Activated T-cell treated with anti-CD3 and anti-CD28 coated beads for 1 hour (primary cell): ENCODE measurements around the gene BTD.

Source experiments
- DNase-seq: peaks from one replicate; pipeline ENCODE4 v3.0.0-alpha.2; 2020; ENCODE audit warnings: low read depth

Gene BTD, protein sequence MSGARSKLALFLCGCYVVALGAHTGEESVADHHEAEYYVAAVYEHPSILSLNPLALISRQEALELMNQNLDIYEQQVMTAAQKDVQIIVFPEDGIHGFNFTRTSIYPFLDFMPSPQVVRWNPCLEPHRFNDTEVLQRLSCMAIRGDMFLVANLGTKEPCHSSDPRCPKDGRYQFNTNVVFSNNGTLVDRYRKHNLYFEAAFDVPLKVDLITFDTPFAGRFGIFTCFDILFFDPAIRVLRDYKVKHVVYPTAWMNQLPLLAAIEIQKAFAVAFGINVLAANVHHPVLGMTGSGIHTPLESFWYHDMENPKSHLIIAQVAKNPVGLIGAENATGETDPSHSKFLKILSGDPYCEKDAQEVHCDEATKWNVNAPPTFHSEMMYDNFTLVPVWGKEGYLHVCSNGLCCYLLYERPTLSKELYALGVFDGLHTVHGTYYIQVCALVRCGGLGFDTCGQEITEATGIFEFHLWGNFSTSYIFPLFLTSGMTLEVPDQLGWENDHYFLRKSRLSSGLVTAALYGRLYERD

DNA sequence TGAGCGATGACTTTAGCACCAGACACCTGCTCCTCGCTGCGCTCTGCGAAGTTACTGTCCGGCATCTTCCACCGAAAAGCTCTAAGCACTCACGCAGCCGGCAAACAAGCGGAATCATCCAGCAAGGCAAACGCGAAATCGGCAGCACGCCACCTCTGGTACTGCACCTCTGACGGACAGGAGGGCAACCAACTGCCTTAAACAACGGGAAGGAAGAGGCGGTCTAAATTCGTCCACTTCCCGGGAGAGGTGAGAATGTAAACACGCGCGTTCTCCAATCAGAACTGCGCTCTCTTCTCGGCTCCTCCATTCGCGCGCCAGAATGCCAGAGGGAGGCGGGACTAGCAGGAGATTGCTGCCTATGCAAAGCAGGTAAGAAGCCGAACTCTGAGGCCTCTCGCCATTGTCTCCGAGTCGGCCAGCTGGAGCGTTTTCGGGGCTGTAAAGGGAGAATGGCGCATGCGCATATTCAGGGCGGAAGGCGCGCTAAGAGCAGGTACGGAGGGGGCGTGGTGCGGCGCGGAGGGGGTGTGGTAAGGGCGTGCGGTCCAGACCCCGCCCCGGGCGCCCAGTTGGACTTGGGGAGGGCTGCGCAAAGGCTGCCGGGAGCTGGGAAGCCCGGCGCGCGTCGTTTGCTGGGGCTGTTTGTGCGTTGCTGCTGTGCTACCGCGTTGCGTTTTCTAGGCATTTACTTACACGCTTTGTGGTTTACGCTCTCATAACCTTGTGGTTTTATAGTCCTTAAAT lies at the start of gene BTD, which contains the start of gene HACL1:
Gene BTD, plus strand, starts transcription at position 347 of the 747 bp plus-strand sequence. CDS start 33,695 bp downstream, outside the sequence.
Gene HACL1, minus strand, starts transcription at position 171 of the 747 bp plus-strand sequence. Its CDS starts 106 bp downstream, at position 65.
- peak; percentile 98 for DNase-seq

DNA sequence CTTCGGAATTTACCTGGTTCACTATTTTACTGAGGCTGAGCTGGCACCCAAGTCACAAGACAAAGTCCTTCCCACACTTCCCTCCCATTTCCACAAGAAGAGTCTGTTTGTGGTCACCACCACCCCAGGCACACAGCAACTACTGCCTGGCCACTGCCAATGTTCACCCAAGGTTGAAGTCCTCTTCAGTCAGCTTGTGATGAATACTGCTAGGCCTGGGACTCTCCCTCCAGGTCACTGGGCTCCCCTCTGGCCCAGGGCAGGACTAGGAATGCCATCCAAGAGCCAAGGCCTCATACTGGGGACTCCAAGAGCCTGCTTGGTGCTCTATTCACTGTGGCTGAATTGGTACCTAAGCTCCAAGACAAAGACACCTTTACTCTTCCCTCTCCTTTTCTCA lies 49.6 kb upstream of the BTD start:
- DNase-seq: no peak

DNA sequence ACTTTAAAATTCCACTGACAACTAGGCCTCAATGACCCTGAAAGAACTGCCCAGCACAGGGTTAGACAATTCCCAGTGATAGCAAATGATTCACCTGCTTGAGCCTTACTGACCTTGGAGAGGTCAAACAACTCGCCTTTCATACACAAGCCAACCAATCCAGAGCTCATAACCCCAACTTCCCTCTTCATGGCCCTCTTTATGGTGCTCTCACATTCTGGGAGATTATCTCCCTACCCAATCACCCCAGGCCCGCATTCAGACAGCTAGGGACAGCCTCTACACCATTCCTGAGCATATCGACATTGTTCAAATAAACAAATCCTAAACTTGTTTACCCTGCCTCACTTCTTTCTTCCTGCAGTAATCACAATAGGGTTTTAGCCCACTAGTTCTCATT lies 47.8 kb upstream of the BTD start:
- DNase-seq: no peak

DNA sequence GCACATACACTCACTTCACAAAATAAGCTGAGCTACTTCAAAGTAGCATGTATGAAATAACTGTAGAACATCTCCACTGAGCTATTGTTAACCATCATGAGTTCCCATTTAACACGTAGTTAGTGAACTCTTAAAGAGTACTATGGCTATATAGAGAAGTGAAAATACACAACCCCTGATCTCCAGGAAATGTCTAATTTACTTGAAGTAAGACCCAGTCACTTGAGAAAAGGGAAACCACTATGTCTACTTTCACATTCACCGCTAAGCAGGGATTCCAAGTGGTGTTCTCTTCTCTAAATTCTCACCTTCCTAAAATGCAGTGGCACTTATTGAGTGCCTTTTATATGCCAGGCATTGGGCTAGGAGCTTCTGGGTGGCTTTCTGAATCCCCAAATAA lies 45.0 kb upstream of the BTD start:
- DNase-seq: no peak

DNA sequence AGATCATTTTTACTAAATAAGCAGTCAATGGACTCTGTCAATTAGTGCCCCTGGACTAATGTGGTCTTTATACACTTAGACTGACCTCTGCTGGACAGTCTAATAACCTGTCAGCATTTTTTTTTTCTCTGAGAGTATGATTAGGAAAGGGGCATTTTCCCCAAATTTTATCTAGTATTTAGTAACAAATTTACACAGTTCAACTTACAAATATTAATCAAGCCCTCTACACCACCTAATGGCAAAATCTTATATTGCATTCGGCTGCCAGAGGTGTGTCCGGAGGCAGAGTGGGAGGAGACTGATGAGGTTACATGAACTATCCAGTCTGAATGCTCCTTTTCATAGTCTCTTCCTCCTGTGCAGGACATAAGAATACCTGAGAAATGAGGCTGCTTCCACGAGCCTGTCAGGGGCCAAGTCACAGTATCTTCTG lies 44.0 kb upstream of the BTD start:
- peak; percentile 7 for DNase-seq

DNA sequence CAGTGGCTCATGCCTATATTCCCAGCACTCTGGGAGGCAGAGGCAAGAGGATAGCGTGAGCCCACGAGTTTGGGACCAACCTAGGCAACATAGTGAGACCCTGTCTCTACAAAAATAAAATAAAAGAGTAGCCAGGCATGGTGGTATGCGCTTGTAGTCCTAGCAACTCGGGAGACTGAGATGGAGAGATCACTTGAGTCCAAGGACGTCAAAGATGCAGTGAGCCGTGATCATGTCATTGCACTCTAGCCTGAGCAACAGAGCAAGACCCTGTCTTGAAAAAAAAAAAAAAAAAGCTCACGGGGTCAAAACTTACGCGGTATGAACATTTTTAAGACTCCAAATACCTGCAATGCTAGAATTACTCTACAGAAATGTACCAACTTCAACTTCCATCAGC lies 43.0 kb upstream of the BTD start:
- no peak for DNase-seq

DNA sequence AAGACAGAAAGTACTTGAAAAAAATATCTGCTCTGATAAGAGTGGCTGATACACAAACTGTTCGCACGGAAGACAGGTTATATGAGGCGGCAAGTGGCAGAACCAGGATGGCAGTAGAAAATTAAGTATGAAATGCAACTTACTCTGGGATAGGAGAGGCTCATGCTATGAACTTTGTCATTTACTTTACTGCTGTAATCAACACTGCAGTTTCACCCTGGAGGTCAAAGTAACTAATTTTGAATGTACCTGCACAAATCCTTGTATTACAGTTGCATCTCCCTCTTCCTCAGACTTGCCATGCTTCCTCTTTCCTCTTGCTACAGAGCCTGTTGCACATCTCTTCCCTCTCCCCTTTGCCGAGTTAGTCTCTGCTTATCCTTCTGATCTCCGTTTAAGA lies 39.0 kb upstream of the BTD start:
- DNase-seq: no peak

DNA sequence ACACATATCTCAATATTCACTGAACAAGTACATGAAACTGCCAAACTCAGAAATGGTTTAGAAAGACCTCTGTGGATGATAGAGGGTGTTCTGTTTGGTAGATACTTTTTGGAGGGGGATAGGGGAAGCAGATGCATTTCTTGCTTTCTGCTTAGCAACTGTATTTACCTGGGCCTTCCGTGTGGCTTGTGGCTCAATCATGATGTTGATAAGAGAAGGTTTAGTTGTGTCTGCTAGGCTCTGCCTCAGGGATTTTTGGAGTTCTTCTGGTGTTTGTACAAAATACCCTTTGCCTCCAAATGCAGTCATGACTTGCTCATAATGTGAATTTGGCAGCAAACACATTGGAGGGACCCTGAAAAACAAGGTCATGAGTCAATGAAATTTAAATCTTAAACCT lies 38.4 kb upstream of the BTD start:
- DNase-seq: no peak

DNA sequence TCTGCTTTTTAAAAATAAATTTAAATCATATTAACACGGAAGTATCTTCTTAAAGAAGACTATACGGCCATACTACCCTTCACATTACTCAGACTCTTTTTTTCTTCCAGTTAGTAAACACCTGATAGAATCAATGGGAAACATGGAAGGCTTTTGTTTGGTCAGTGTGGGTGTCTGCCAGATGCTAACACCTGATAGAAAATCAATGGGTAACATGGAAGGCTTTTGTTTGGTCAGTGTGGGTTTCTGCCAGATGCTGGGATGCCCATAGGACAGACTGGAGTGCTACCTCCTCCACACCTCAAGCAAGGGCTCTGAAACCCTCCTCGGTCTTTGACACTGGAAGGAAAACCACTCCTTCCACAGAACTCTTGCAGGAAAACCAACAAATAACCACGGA lies 29.4 kb upstream of the BTD start:
- DNase-seq: no peak

DNA sequence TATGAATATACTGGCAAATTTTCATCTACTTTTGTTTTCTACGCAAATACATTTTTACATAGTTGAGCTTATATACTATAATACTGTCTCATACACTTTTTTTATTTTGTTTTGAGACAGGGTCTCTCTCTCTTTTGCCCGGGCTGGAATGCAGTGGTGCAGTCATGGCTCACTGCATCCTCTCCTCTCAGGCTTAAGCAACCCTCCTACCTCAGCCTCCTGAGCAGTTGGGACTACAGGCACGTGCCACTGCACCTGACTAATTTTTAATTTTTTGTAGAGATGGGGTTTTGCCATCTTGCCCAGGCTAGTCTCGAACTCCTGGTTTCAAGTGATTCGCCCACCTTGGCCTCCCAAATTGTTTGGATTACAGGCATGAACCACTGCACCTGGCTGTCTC lies 26.1 kb upstream of the BTD start:
- DNase-seq: no peak

DNA sequence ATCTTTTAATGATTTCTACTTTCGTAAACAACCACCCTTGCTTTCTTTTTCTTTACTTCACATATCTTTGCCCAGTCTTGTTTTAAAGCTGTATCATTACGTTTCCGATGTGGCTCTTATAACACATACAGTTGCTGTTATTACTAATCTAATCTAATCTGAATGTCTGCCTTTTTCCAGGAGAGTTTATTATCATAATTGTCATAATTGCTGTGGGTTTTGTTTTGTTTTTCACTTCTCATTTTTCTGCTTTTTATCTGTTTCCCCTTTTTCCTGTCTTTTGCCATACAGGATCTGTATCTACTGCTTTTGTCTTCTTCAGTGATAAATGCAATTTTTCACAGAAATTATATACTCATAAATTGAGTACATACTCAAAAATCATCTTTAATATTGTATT lies 25.1 kb upstream of the BTD start:
- DNase-seq: no peak

DNA sequence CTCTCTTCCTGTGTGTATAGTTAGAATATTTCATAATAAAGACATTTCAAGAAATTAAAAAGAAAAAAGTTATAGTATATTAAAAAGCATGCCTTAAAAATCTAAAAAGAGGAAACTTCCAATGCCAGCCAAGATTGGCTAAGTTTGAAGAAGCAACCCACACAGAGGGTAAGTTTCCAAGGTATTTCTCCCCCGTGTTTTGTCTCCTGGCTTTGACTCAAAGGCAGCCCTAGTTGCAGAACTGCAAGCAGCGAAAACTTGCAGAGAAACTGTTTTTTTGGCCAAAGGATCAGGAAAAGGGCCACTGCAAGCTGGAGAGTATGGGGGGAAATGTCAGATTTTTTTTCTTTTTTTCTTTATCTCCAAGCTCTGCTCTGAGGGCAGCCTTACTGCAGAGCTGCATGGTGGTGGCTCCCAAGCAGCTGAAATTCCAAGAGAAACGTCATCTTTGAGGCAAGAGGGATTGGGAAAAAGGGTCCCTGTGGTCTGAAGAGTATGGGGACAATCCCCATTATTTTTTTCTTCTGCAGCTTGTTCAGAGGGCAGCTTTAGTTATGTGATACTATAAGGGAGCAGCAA lies 23.2 kb upstream of the BTD start:
- DNase-seq: no peak

DNA sequence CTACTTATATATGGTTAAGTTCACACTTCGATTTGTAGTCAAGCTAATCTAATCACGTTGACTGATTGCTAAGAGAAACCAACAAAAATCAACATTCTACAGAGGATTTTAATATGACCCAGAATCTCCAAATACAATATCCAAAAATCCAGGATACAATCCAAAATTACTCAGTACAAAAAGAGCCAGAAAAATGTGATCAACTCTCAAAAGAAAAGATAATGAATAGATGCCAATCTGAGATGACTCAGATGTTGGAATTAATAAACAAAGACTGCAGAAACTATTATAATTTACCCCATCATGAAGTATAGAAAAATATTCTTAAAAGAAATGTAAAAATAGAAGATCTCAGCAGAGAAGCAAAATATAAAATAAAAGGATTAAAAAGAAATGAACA lies 22.5 kb upstream of the BTD start:
- no peak for DNase-seq

DNA sequence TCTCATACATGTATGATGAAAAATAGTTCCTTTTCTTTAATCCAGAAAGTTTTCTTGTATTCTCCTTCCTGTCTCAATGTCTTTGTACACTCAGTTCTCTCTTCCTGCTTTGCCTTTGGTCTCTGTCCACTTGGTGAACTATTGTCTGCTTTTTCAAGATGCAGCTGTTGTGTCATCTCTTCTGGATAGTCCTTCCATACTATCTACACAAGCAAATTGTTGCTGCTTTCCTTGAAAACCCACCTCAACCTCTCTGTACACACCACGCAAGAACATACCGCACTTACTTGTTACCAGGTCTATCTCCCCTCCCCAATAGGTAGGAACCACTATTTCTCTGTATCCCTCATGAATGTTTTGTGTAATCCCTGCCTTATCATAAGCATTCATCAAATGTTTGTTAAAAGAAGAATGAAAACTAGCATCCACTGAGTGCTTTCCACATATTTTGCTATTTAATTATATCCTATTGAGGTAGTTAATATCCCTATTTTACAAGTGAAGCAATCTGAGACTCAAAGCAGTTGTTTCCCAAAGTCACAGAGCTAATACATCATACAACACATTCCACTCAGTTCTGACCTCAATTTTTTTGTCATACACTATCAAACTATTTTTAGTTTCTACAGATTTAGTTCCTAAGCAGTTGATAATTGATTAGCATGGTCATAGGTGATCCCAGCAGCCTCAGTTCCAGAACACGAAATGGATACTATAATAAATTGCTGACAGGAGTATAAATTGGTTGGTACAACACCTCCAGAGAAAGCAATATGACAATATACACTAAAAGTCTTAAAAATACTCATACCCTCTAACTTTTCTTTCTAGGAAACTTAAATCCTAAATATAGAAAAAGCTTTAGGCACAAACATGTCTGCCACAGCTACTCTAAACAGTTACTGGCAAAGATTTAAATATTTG lies 19.8 kb upstream of the BTD start:
- DNase-seq: no peak

DNA sequence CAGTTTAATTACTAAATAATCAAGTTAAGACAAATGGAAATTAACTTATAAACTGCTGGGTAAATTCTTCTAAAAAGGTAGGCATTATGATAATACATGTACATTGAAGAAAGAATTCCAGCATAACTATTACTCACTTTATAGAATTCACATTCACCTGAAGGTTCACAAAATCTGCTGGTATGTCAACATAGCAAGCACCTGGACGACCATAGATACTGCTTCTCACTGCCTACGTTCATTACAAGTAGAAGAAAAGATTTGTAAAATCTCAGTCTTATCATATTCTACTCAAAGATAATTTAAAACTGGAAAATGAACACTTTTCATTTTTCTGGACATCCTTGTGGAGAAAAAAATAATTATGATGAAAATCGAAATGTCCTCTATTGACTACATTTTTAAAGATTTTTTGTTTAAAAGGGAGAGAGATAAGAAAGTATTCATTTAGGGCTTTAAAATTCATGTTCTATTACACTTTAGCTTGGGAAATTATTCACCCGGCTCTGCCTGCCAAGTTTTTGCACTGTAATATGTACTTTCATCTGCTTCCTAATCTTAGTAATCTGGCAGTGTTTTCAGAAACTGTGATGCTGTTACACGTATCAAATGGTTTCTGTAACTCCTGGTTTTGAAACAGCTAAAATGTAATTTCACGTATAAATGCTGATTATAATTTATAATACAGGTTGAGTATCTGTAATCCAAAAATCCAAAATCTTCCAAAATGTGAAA lies 16.3 kb upstream of the BTD start:
- DNase-seq: no peak

DNA sequence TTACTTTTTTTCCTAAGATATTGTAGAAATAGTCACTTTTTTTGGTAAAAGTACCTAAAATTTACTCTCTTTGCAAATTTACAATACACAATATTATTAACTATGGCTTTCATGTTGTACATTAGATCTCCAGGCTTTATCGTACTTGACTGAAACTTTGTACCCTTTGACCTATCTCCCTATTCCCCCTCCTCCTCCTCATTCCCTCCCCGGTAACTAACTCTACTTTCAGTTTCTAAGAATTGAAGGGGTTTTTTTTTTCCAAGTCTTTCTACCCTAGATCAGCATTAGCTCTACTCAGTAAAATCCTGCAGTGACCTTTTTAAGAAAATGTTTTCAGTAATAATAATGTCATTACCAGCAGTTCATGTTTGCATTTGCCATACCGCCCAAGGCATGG lies 10.3 kb upstream of the BTD start:
- no peak for DNase-seq

DNA sequence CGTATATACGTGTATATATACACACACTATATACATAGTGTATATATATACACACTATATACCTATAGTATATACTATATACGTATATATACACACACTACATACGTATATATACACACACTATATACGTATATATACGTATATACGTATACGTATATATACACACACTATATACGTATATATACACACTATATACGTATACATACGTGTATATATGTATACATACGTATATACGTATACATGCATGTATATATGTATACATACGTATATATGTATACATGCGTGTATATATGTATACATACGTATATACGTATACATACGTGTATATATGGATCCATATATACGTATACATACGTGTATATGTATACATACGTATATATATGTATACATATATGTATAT lies 9.6 kb upstream of the BTD start:
- no peak for DNase-seq

DNA sequence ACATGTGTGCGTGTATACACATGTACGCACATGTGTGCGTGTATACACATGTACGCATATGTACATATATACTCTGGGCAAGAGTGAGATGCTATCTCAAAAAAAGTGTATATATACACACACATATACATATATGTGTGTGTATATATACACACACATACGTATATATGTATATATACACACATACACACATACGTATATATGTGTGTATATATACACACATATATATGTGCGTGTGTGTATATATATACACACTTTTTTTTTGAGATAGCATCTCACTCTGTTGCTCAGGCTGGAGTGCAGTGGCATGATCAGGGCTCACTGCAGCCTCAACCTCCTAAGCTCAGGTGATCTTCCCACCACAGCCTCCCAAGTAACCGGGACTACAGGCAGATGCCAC lies 8.6 kb upstream of the BTD start:
- no peak for DNase-seq

DNA sequence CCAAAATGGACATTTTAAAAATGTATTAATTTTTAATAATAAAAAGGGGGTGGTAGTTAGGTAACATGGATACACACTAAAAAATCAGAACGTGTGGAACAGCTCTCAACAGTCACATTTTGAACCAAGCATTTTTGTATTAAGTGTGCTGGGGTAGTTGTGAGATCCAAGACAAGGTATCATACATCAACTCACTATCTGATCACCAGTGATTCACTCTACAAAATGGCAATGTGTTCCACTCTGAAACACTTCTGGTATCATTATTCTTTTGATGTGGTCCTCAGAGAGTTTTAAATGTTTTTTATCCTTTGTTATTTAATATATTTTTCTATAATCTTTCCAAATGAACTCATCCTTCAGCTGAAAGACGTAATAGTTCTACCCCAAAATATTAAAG lies 5.6 kb upstream of the BTD start:
- DNase-seq: no peak

DNA sequence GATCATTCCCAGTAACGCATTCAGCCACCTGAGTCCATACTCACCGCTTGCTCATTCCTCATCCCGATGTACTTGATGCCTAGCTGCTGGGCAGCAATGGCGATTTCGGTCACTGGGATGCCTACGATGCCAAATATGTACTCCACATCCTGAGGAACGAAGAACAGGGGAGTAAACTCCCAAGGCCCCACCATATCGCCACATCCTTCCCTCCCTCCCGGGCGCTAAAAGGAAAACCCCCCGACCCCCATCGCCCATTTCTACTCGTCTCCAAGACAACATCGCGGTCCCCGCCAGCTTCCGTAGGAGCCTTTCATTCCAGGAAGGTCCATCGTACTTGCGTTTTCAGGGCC lies 523 bp upstream of the BTD start:
- no peak for DNase-seq

DNA sequence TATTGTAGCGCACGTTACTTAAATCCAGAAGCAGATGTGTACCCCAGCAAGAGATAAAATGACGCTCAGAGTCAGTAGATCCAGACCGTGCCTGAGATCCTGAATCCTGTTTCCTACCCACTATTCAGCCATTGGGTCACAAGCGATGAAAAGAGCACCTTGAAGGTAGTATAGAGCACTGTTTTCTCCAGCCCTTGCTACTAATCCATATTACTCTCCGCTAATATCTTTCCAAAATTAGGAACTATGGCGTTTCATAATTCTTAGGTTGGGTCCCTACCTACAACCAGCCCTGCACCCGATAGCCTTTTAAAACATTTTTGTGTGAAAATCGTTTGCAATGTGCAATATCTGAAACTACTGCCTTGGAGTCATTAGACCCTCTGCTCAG lies 596 bp downstream of the BTD start:
- no peak for DNase-seq
